HCT116 (cell line): ENCODE results near the gene ACE. TPM values are rescaled to one million over a fixed set of nuclear protein-coding genes. Genes with fewer than 3 reads are reported as not detected.
A peak's percentile ranks its signal among the peaks of the same experiment; 100 is the strongest.

ENCODE experiments used
- ATAC-seq: fragments of 200-7000 bp; cut with Tn5 transposase; 2 replicates; pipeline ENCODE4 v1.9.1; 2020; ENCODE audit warnings: mild to moderate bottlenecking, moderate library complexity
- Bru-seq: library from RNA; stranded (reverse); fragments of 400-500 nt; gene quantifications from one replicate; lab custom pipeline; 2021; lab: Mats Ljungman, UMichigan
- BruChase-seq, 2 experiments: library from RNA; stranded (reverse); fragments of 400-500 nt; gene quantifications; one replicate each; lab custom pipeline; 2021; lab: Mats Ljungman, UMichigan
- BruUV-seq: library from RNA; stranded (reverse); fragments of 400-500 nt; replicated peaks from 2 replicates; lab custom pipeline; 2021; lab: Mats Ljungman, UMichigan
- CTCF ChIA-PET: fragments of 300-600 bp; sonication (Branson Sonifier 250); formaldehyde crosslinking; loops from one replicate; lab custom pipeline; 2021; ENCODE audit warnings: antibody characterized with exemption; lab: Charles Lee
- POLR2A ChIA-PET: fragments of 300-600, 350-600 bp; sonication (Branson Sonifier 250); formaldehyde crosslinking; loops from one replicate; lab custom pipeline; 2021; ENCODE audit warnings: antibody characterized with exemption; lab: Charles Lee
- RAD21 ChIA-PET, 2 experiments: fragments of 300-600 bp; sonication (Branson Sonifier 250); formaldehyde crosslinking; loops; one replicate each; lab custom pipeline; 2023; ENCODE audit warnings: low total read pairs in 2 of 2; ENCODE audit not compliant: uncharacterized antibody in 2 of 2, unreplicated experiment in 2 of 2, low non-redundant PET in 1 of 2; lab: Charles Lee
- DNase-seq: peaks from one replicate; pipeline ENCODE4 v3.0.0-alpha.2; 2010; ENCODE audit warnings: low read depth, low spot score
- H2AFZ ChIP-seq: fragments of 200-600 bp; shearing (Covaris generic), sonication (generic); 2 replicates; pipeline ENCODE4 v1.6.1; 2017; ENCODE audit warnings: low read depth, mixed run types, mixed read lengths, antibody characterized with exemption, low read length; ENCODE audit not compliant: poor library complexity, severe bottlenecking
- H3K27ac ChIP-seq: 2 replicates; pipeline ENCODE4 v1.5.1; 2012; ENCODE audit warnings: low read depth, low read length
- H3K27me3 ChIP-seq: fragments of 200-600 bp; sonication (generic); 2 replicates; pipeline ENCODE4 v1.6.1; 2016; ENCODE audit warnings: mixed run types, low read length, mixed read lengths; ENCODE audit not compliant: insufficient read depth
- H3K36me3 ChIP-seq, 2 experiments: fragments of 200-500 bp in 1 of 2; fragments of 200-600 bp in 1 of 2; sonication (Bioruptor generic) in 1 of 2; sonication (generic) in 1 of 2; 2 replicates each; pipeline versions ENCODE4 v1.5.1 to v1.6.1; 2014 to 2016; ENCODE audit warnings: low read length in 2 of 2, inconsistent platforms in 1 of 2, mixed read lengths in 1 of 2, mixed run types in 1 of 2; ENCODE audit not compliant: insufficient read depth in 2 of 2, control insufficient read depth in 1 of 2
- H3K4me1 ChIP-seq, 2 experiments: fragments of 200-600 bp in 1 of 2; sonication (generic) in 1 of 2; 2 replicates each; pipeline versions ENCODE4 v1.5.1 to v1.6.1; 2012 to 2017; ENCODE audit warnings: low read length in 2 of 2, inconsistent platforms in 1 of 2, mild to moderate bottlenecking in 1 of 2, mixed read lengths in 1 of 2, mixed run types in 1 of 2, moderate library complexity in 1 of 2; ENCODE audit not compliant: insufficient read depth in 2 of 2, control insufficient read depth in 1 of 2
- H3K4me2 ChIP-seq: fragments of 200-600 bp; sonication (generic); 2 replicates; pipeline ENCODE4 v1.6.1; 2017; ENCODE audit warnings: mixed run types, low read length, mixed read lengths
- H3K4me3 ChIP-seq, 2 experiments: fragments of 200-600 bp in 1 of 2; sonication (generic) in 1 of 2; replicated peaks in 1 of 2; 2 replicates each; pipeline ENCODE4 v1.5.1; 2011 to 2016; ENCODE audit warnings: low read length in 2 of 2, control low read depth in 1 of 2, low read depth in 1 of 2, mild to moderate bottlenecking in 1 of 2, mixed read lengths in 1 of 2, mixed run types in 1 of 2
- H3K79me2 ChIP-seq: fragments of 200-600 bp; sonication (generic); 2 replicates; pipeline ENCODE4 v1.6.1; 2017; ENCODE audit warnings: mild to moderate bottlenecking, mixed run types, low read length, moderate library complexity, mixed read lengths; ENCODE audit not compliant: insufficient read depth
- H3K9ac ChIP-seq: fragments of 200-600 bp; sonication (generic); 2 replicates; pipeline ENCODE4 v1.6.1; 2016; ENCODE audit warnings: low read length, mixed read lengths
- H3K9me2 ChIP-seq: fragments of 200-600 bp; sonication (generic), shearing (Covaris generic); 2 replicates; pipeline ENCODE4 v1.6.1; 2017; ENCODE audit warnings: mixed run types, mild to moderate bottlenecking, moderate library complexity; ENCODE audit not compliant: insufficient read depth
- H3K9me3 ChIP-seq, 2 experiments: fragments of 200-500 bp in 1 of 2; fragments of 200-600 bp in 1 of 2; sonication (Bioruptor generic) in 1 of 2; sonication (generic) in 1 of 2; 2 replicates each; pipeline ENCODE4 v1.6.1; 2014 to 2017; ENCODE audit warnings: low read length in 2 of 2, mixed read lengths in 2 of 2, inconsistent platforms in 1 of 2, low read depth in 1 of 2, mild to moderate bottlenecking in 1 of 2, mixed run types in 1 of 2, moderate library complexity in 1 of 2; ENCODE audit not compliant: control insufficient read depth in 1 of 2, insufficient read depth in 1 of 2
- H4K20me1 ChIP-seq: fragments of 200-600 bp; sonication (generic), shearing (Covaris generic); 2 replicates; pipeline ENCODE4 v1.6.1; 2017; ENCODE audit warnings: mixed run types, mild to moderate bottlenecking, moderate library complexity; ENCODE audit not compliant: insufficient read depth
- EGR1 ChIP-seq: IDR thresholded peaks from 2 replicates; pipeline ENCODE4 v1.6.1; 2012; ENCODE audit warnings: low read depth
- EZH2 ChIP-seq: fragments of 200-600 bp; sonication (generic); IDR thresholded peaks from 2 replicates; pipeline ENCODE4 v1.6.1; 2017; ENCODE audit warnings: antibody characterized with exemption, mixed run types
- EZH2phosphoT487 ChIP-seq: fragments of 200-600 bp; IDR thresholded peaks from 2 replicates; pipeline ENCODE4 v1.6.1; 2018; ENCODE audit warnings: antibody characterized with exemption, borderline replicate concordance
- FOSL1 ChIP-seq: IDR thresholded peaks from 2 replicates; pipeline ENCODE4 v1.6.1; 2012; ENCODE audit warnings: low read depth
- POLR2A ChIP-seq: IDR thresholded peaks from 2 replicates; pipeline ENCODE4 v1.7.0; 2011; ENCODE audit warnings: borderline replicate concordance; ENCODE audit not compliant: insufficient read depth, insufficient read length; ENCODE audit errors: extremely low read depth
- POLR2AphosphoS5 ChIP-seq: IDR thresholded peaks from 2 replicates; pipeline ENCODE4 v1.6.1; 2011; ENCODE audit warnings: mild to moderate bottlenecking, low read depth, low read length, moderate library complexity
- RAD21 ChIP-seq: IDR thresholded peaks from 2 replicates; pipeline ENCODE4 v1.6.1; 2012; ENCODE audit warnings: low read depth, mild to moderate bottlenecking
- SIN3A ChIP-seq: IDR thresholded peaks from 2 replicates; pipeline ENCODE4 v1.6.1; 2012; ENCODE audit warnings: low read depth
- YY1 ChIP-seq: IDR thresholded peaks from 2 replicates; pipeline ENCODE4 v1.6.1; 2011; ENCODE audit warnings: low read length, low read depth, moderate library complexity, mild to moderate bottlenecking; ENCODE audit not compliant: insufficient replicate concordance; ENCODE audit errors: extremely low read depth
- ZFX ChIP-seq: fragments of 450-650 bp; IDR thresholded peaks from 2 replicates; pipeline ENCODE4 v1.6.1; 2017
- intact Hi-C: fragments of 100-400 bp; cut with micrococcal nuclease; formaldehyde crosslinking; loops from 2 replicates; pipeline ENCODE4 v1.10.0; 2022
- long read RNA-seq: library from polyadenylated mRNA; unstranded; transcript quantifications from one replicate; pipeline ENCODE4 v2.0.0, GENCODE V29; 2021; ENCODE audit not compliant: unreplicated experiment
- polyA plus RNA-seq: library from polyadenylated mRNA; unstranded; fragments of >200 nt; gene quantifications from 2 replicates; pipeline ENCODE4 v1.2.1, GENCODE V29; 2012; ENCODE audit warnings: missing spikeins
- total RNA-seq: library from RNA; stranded (reverse); gene quantifications from one replicate; pipeline ENCODE4 v1.2.1, GENCODE V29; 2021; ENCODE audit not compliant: unreplicated experiment
- TF ChIP-seq, protein P1 (sequence below): IDR thresholded peaks from 2 replicates; pipeline ENCODE4 v1.6.1; 2012

ACE gene
- total RNA-seq (7.7 TPM), Bru-seq, nascent RNA (percentile 37 among the genes with signal in this experiment), BruChase-seq, experiment 1, labeled RNA remaining after a 6-hour chase (percentile 41 among the genes with signal in this experiment), BruChase-seq, experiment 2, labeled RNA remaining after a 2-hour chase (percentile 35 among the genes with signal in this experiment)
- polyA plus RNA-seq: 2.4 and 3.5 TPM in 2 replicates
- long read RNA-seq, partial matches to known transcripts: 3 of 5 reads
- long read RNA-seq, other reads (novel, unspliced or antisense): 2 of 5 reads

- H3K9ac ChIP-seq: peak within 1 kb of the TSS; percentile 60
- H3K4me3 ChIP-seq: peak within 1 kb of the TSS; percentile 42 to 60
- peaks cover 13 to 41% of the 10 kb centered on the region in 2 experiments for H3K4me1 ChIP-seq
- TF ChIP-seq POLR2AphosphoS5: peak; percentile 51; the same call in 1 of the 2 replicates
- no peak for TF ChIP-seq YY1
- TF ChIP-seq, protein P1, sequence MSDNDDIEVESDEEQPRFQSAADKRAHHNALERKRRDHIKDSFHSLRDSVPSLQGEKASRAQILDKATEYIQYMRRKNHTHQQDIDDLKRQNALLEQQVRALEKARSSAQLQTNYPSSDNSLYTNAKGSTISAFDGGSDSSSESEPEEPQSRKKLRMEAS: peak; percentile 86
- no peak for TF ChIP-seq FOSL1
- peak; percentile 46; the same call in 1 of the 2 replicates for TF ChIP-seq ZFX
- TF ChIP-seq EZH2: no peak
- no peak for TF ChIP-seq SIN3A
- no peak for TF ChIP-seq EZH2phosphoT487
- TF ChIP-seq EGR1: no peak; the same call in 1 of the 2 replicates
- TF ChIP-seq POLR2A: peak; percentile 76
- no peak for TF ChIP-seq RAD21
- TF ChIP-seq, all 23 proteins: peak for 4
- Histone ChIP-seq H3K9me2 (no peaks in the 10 kb centered on the region), H3K27ac (peak within 1 kb of the TSS; percentile 30; the same call in 1 of the 2 replicates), H3K36me3 (no peaks in the 10 kb centered on the region), H3K79me2 (no peaks in the 10 kb centered on the region), H3K27me3 (no peaks in the 10 kb centered on the region), H2AFZ (peak within 1 kb of the TSS; percentile 96), H3K9me3 (no peaks in the 10 kb centered on the region), H3K4me2 (peak within 1 kb of the TSS; percentile 88), H4K20me1 (no peaks in the 10 kb centered on the region)
- POLR2A ChIA-PET: interaction anchor here (1.0 kb wide), 1 partner anchor 42 kb away, joined by 5 read pairs; no protein-coding TSS in a partner anchor
- RAD21 ChIA-PET: interaction anchor here (0.6 to 3.6 kb wide), 6 partner anchors 32 to 368 kb away, joined by 3 to 21 read pairs (median 5); no protein-coding TSS in a partner anchor
- CTCF ChIA-PET: interaction anchor here (1.4 to 5.7 kb wide), 4 partner anchors 32 to 51 kb away, joined by 4 to 92 read pairs (median 8); no protein-coding TSS in a partner anchor
- DNase-seq (no peak), ATAC-seq (peak; percentile 69)
- no TSS peak for BruUV-seq
- intact Hi-C loops: no loop called here
Observed at GRCh38 chr17:63476854-63477479, at the start of gene ACE. TSS of gene ACE (plus strand) at chr17:63477061. CDS start at chr17:63477095, 34 bp downstream.
